Thyroid gland (tissue), 4 donors: ENCODE measurements around the gene WDPCP. TPM values are rescaled to one million over a fixed set of nuclear protein-coding genes. Genes with fewer than 3 reads are reported as not detected.
"Not testable (repeated sequence)": the region's sequence is repeated elsewhere in the genome, so short reads cannot be mapped to it uniquely, and the experiment has no call there.

Source experiments
- DNase-seq, 2 donors: peaks; one replicate each; pipeline ENCODE4 v3.0.0-alpha.2; 2019
- H3K27ac ChIP-seq, 3 donors: fragments of 200-600 bp; sonication (generic); 1 replicate in 2 of 3; 2 replicates in 1 of 3; pipeline ENCODE4 v1.5.1; 2016 to 2019; ENCODE audit warnings: mild to moderate bottlenecking in 1 of 3, moderate library complexity in 1 of 3
- H3K27me3 ChIP-seq: fragments of 200-600 bp; sonication (generic); one replicate; pipeline ENCODE4 v1.5.1; 2019
- H3K36me3 ChIP-seq, 2 donors: fragments of 200-600 bp; sonication (generic); one replicate each; pipeline ENCODE4 v1.5.1; 2016 to 2019
- H3K4me1 ChIP-seq, 2 donors: fragments of 200-600 bp; sonication (generic); one replicate each; pipeline ENCODE4 v1.5.1; 2017 to 2019
- H3K4me3 ChIP-seq, 3 donors: fragments of 200-600 bp; sonication (generic); replicated peaks in 1 of 3; 1 replicate in 2 of 3; 2 replicates in 1 of 3; pipeline ENCODE4 v1.5.1; 2016; ENCODE audit warnings: mild to moderate bottlenecking in 1 of 3
- H3K9me3 ChIP-seq: fragments of 200-600 bp; sonication (generic); one replicate; pipeline ENCODE4 v1.5.1; 2017
- POLR2A ChIP-seq, 2 donors: fragments of 450-650 bp; IDR thresholded peaks; one replicate each; pipeline ENCODE4 v1.6.1; 2017; ENCODE audit warnings: antibody characterized with exemption in 2 of 2, mild to moderate bottlenecking in 2 of 2, moderate library complexity in 1 of 2
- WGBS, 2 donors: methylation state at CpG; one replicate each; pipeline ENCODE4 v1.1.5; 2017; 5-methylcytosine and 5-hydroxymethylcytosine counted together
- intact Hi-C: fragments of 100-400 bp; cut with DNase I; formaldehyde crosslinking; loops from one replicate; pipeline ENCODE4 v1.15.1; 2023
- total RNA-seq, 4 donors: library from RNA; depleted of rRNA; stranded (reverse); fragments of >200 nt; gene quantifications; one replicate each; pipeline ENCODE4 v1.2.3, GENCODE V29; 2016
- TF ChIP-seq, protein P1 (sequence below), 6 experiments: fragments of 200-600 bp in 3 of 6; fragments of 450-650 bp in 3 of 6; sonication (generic) in 3 of 6; IDR thresholded peaks; one replicate each; pipeline ENCODE4 v1.5.1; 2016 to 2019; ENCODE audit warnings: antibody characterized with exemption in 6 of 6, mild to moderate bottlenecking in 2 of 6, inconsistent platforms in 1 of 6, moderate library complexity in 1 of 6

Gene WDPCP
- total RNA-seq, 4 donors from 2014 or later, result 18.3 to 33.1 (median 22.0) TPM

DNA sequence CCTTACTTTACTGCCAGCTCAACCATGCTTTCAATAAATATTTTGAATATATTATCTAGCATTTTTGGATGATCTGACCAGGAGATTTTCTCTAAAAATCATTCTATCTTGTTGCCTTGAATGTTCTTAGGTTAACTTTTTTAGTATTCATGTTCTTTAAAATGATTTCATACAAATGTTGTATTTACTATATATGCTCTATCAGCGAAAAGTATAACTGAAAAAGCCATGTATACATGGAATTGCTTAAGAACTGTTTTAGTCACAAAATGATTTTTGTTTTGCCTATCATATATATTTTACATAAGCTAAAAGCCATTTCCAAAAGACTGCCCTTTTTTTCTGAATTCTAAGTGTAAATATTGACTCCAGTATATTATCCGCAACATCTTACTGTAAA, 213.9 kb downstream of the WDPCP start:
- TF ChIP-seq, protein P1, sequence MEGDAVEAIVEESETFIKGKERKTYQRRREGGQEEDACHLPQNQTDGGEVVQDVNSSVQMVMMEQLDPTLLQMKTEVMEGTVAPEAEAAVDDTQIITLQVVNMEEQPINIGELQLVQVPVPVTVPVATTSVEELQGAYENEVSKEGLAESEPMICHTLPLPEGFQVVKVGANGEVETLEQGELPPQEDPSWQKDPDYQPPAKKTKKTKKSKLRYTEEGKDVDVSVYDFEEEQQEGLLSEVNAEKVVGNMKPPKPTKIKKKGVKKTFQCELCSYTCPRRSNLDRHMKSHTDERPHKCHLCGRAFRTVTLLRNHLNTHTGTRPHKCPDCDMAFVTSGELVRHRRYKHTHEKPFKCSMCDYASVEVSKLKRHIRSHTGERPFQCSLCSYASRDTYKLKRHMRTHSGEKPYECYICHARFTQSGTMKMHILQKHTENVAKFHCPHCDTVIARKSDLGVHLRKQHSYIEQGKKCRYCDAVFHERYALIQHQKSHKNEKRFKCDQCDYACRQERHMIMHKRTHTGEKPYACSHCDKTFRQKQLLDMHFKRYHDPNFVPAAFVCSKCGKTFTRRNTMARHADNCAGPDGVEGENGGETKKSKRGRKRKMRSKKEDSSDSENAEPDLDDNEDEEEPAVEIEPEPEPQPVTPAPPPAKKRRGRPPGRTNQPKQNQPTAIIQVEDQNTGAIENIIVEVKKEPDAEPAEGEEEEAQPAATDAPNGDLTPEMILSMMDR (IDR thresholded peaks at IDR 0.05), result no peak
- no peak for TF ChIP-seq POLR2A (IDR thresholded peaks at IDR 0.05)
- Histone ChIP-seq H3K9me3 (no peaks in the 10 kb centered on the region), H3K27ac (no peak overlapping the region), H3K36me3 (no peaks in the 10 kb centered on the region), H3K4me3 (no peak overlapping the region), H3K4me1 (no peaks in the 10 kb centered on the region), H3K27me3 (no peaks in the 10 kb centered on the region)
- intact Hi-C loops, result no loop called here
- whole genome bisulfite sequencing, 2 donors, result 97 to 99% methylated on average over 2 of the region's 2 CpGs
- DNase-seq, result no peak

DNA sequence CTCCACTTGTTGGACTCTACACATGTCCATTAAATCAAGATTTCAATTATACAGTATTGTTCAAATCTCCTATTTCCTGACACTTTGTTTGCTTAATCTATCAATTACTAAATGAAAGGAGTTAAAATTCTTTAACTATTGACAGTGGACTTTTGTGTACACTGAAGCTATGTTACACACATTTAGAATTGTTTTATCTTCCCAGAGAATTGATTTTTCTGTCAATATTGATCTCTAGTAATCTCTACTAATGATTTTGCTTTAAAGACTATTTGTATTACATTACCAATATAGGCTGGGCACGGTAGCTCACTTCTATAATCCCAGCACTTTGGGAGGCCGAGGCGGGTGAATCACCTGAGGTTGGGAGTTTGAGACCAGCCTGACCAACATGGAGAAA, 215.7 kb downstream of the WDPCP start:
- DNase-seq, result no peak
- WGBS, 2 donors, result 93 to 99% methylated on average over 3 of the region's 3 CpGs
- H3K27me3 ChIP-seq, result no peaks in the 10 kb centered on the region
- no peak for TF ChIP-seq POLR2A (IDR thresholded peaks at IDR 0.05)
- TF ChIP-seq, protein P1 (IDR thresholded peaks at IDR 0.05), result no peak
- H3K36me3 ChIP-seq, result no peaks in the 10 kb centered on the region
- H3K27ac ChIP-seq, result no peak overlapping the region
- no peak overlapping the region for H3K4me3 ChIP-seq
- intact Hi-C loops, result no loop called here
- H3K4me1 ChIP-seq, result no peaks in the 10 kb centered on the region
- H3K9me3 ChIP-seq, result no peaks in the 10 kb centered on the region

DNA sequence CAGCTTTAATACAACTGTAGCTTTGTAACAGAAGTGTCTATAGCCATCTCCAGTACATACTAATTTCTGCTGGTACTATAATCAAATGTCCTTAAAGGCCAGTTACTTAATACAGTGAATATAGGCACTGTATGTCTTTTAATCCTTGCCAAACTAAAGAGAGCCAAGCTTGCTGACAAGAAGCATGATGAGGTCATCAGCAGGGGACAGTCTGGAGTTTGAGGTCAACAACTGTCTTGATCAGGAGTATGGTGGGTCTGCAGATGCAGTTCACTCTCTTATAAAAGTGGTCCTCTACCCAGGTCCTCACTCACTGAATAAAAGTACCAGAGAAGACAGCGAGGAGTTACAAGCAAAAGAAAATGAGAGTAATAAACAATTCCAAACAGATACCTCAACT, 219.1 kb downstream of the WDPCP start:
- Histone ChIP-seq H3K27me3 (no peaks in the 10 kb centered on the region), H3K4me1 (no peaks in the 10 kb centered on the region), H3K4me3 (no peak overlapping the region), H3K9me3 (no peaks in the 10 kb centered on the region), H3K36me3 (no peaks in the 10 kb centered on the region), H3K27ac (no peak overlapping the region)
- no peak for DNase-seq
- TF ChIP-seq POLR2A (IDR thresholded peaks at IDR 0.05), result no peak
- TF ChIP-seq, protein P1 (IDR thresholded peaks at IDR 0.05), result no peak
- 94 to 98% methylated on average over 1 of the region's 1 CpG for WGBS, 2 donors
- intact Hi-C loops, result no loop called here

DNA sequence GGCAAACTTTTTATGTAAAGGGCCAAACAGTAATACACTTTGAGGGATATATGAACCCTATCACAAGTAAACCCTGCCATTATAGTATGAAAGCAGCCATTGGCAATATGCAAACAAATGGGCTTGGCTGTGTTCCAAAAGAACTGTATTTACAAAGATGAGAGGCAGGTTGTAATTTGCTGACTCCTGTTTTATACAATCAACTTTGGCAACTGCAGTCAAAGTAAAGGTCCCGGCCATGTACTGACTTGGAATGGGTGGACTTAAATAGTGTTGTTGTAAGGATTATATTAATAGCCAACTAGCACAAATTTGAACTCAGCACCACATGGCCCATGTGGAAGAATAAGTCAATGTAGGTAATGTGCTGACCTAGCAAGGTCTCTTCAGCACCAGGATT, 223.4 kb downstream of the WDPCP start:
- Histone ChIP-seq H3K27me3 (no peaks in the 10 kb centered on the region), H3K9me3 (no peaks in the 10 kb centered on the region), H3K4me1 (no peaks in the 10 kb centered on the region), H3K4me3 (no peak overlapping the region), H3K36me3 (no peaks in the 10 kb centered on the region), H3K27ac (no peak overlapping the region)
- no peak for TF ChIP-seq POLR2A (IDR thresholded peaks at IDR 0.05)
- TF ChIP-seq, protein P1 (IDR thresholded peaks at IDR 0.05), result no peak
- WGBS, 2 donors, result 84 to 94% methylated on average over 1 of the region's 1 CpG
- intact Hi-C loops, result no loop called here
- no peak for DNase-seq

DNA sequence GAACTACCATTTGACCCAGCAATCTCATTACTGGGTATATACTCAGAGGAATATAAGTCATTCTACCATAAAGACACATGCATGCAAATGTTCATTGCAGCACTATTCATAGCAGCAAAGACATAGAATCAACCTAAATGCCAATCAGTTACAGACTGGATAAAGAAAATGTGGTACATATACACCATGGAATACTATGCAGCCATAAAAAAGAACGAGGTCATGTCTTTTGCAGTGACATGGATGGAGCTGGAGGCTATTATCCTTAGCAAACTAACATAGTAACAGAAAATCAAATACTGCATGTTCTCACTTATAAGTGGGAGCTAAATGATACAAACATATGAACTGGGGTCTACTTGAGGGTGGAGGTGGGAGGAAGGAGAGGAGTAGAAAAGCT, 230.6 kb downstream of the WDPCP start:
- DNase-seq, H3K9me3 ChIP-seq, intact Hi-C loops, H3K4me3 ChIP-seq, H3K36me3 ChIP-seq, H3K4me1 ChIP-seq, H3K27me3 ChIP-seq, H3K27ac ChIP-seq: not testable (repeated sequence)
- 87% methylated on average over 1 of the region's 1 CpG for WGBS, 2 donors

DNA sequence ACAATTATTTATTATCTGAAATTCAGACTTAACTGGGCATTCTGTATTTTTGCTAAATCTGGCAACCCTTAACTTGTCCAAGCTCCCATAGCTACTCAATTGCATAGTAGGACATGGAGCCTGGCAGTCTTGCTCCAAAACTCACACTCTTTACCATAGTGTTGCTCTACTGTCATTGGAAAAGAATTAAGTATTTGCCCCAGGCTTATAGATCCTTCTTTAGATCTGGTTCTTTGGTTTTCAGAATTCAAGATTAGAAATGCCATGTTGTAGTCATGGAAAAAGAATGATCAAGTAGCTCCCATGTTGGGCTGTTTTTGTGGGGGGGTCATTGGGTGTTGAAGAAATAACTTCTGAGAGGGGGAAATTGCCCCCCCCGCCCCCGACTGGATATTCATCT, 240.9 kb downstream of the WDPCP start:
- Histone ChIP-seq H3K36me3 (no peaks in the 10 kb centered on the region), H3K4me1 (no peaks in the 10 kb centered on the region), H3K27ac (no peak overlapping the region), H3K4me3 (no peak overlapping the region), H3K27me3 (no peaks in the 10 kb centered on the region), H3K9me3 (no peaks in the 10 kb centered on the region)
- TF ChIP-seq, protein P1 (IDR thresholded peaks at IDR 0.05), result no peak
- TF ChIP-seq POLR2A (IDR thresholded peaks at IDR 0.05), result no peak
- WGBS, 2 donors, result 93 to 97% methylated on average over 2 of the region's 2 CpGs
- intact Hi-C loops, result loop anchor here (10.0 kb wide), 1 partner anchor 297 kb away; no protein-coding TSS in a partner anchor
- DNase-seq, result no peak
